ENCODE measurements around the gene NET1.

Gene NET1

DNA sequence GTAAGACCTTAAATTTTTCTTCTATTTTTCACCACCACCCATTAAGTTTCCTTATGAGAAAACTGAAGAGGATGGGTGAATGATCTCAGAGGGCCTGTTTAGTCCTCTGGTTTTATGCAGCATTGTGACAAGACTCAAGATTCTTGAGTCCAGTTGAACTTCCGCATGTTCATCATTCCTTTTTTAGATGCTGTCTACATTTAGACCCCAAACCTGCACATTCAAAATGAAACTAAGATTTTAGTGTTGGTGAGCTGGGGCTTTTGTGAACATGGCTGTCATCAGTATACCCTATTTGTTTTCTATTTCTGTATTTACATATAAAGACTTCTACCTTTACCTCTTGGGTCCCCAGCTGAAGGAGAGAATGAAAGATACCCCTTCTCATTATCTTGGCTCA is 31.1 kb downstream of the NET1 start:
- DNase-seq = no peak

DNA sequence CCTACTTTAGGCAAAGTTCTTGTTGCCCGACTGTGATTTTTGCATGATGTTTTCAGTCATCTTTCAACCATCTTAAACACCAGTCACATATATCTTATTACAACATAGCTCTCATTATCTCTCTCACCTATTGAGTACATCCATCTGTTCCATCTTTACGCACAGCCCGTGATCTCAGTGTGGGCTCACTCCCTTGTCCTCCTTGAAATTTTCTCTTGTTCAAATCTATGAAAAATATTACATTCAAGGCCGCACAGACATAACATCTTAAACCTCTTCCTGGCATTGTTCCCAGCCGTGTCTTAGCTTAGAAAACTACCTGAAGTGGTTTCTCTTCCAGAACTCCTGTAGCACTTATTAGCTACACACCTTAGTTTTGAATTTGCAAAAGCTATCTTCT is 32.6 kb downstream of the NET1 start:
- no peak for DNase-seq

DNA sequence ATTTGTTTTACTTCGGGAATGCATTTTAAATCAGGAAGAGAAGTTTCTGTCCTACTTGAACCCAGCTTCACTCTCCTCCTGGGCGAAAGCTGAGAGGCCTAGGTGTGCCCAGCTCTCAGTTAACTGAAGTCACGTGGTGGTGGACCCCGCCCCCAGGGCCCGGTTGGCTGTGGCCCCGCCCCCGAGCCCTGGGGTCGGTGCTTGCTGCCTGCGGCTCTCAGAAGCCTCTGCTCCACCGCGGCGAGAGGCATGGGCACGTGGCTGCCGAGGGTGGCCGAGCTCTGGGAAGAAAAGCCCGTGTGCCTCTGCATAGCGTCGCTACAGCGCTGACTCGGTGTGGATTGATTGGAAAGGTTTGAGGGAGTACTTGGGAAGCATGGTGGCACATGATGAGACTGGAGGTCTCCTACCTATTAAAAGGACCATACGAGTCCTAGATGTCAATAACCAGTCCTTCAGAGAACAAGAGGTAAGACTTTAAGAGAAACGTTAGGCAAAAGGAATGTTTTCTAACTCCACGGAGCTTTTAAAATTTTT is 34.1 kb downstream of the NET1 start:
- DNase-seq = peak; percentile 80

DNA sequence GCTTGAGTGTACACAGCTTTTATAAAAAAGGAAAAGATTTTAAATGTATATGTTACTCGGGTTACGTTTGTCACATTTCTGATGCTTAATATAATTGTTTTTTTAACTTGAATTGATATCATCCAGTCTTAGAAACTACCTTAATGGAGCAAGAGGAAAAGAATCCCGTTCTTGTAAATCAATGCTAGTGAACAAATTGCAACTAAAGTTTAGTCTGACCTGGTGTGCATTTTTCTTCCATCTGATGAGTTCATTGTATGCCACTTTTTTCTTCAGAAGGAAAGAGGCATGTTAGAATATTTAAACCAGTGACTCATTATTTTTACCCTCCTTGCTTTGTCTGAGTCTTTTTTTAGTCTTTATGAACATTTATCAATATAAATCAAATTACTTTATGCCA is 34.7 kb downstream of the NET1 start:
- DNase-seq = no peak

DNA sequence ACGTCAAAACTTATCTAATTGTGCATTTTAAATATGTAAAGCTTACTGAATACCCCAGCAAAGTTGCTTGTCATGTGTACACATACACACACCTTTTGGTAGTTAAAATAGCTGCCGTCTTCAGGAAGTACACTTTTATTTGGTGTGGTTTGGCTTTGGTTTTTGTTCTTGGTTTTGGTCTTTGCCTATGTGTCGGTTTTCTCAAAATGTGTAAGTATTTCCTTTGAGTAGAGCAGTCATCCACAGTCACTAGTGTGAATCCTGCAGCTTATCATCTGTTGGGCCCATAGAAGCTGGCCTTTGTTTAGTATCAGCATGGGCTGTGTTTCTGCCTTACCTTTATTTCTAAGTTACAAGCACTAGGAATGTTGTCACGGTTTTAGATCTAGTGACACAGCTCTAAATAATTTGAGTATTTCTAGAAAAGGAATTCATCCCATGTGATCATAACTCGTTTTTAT is 35.3 kb downstream of the NET1 start:
- no peak for DNase-seq

DNA sequence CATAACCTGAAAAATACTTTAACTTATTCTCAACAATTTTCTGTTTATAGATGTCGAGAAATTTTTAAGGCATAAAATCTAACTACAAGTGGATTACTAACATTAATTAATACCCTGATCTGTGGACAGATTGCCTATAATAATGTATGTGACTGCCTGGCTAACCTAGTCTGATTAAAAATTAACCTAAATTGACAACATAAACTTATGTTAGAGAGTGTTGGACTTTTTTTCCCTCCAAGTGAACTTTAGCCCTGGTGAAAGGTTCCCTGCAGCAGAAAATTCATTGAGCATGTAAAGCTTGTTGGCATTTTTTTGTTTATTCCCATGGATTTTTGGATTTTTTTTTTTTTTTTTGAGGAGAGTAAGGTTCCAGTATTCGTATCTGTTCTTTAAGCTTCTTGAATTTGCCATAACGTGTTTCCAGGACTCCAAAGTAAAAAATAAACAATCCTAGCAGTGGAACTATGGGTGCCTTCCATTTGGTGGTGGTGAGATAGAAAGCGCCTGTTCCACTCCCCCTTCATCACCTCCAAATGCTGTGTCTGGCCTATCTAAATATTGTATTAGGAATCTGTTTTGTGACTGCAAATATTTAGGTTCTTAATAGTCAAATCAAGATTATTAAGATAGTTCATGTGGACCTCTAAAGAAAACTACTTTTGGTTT is 36.1 kb downstream of the NET1 start:
- DNase-seq = no peak

DNA sequence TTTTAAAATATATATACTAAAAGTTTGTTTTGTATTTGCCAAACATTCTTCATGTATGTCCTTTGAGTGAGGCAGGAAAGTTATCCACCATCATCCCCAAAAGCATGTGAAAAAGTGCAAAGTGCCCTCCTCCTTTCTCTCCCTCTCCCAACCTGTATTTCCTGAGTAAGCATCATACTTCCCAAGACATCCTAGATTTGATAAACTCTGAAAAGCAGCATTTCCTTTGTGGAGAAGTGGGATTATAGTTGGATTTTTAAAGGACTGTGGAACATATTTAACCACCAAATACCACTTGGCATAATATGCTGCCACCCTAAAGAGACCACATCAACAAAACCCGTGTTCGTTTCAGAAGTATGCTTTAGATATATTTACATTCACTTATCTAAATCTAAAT is 36.9 kb downstream of the NET1 start:
- no peak for DNase-seq

DNA sequence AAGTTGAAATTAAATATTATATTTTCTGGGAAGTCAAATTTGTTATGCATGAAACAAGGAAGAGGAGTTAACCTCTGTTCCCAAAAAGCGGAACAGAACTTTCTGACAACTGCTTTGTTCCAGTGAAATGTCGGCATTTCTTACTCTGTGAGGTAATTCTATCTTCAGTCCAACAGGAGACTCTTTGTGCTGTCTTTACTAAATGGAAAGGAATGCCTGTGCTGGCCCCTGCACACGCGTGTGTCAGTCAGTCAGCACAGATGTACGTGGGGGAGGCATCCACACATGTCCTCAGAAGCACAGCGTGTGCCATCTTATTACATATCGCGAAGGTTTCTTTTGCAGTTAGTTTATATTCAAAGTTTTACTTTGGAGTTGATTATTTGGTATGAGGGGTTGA is 37.5 kb downstream of the NET1 start:
- peak; percentile 63 for DNase-seq

DNA sequence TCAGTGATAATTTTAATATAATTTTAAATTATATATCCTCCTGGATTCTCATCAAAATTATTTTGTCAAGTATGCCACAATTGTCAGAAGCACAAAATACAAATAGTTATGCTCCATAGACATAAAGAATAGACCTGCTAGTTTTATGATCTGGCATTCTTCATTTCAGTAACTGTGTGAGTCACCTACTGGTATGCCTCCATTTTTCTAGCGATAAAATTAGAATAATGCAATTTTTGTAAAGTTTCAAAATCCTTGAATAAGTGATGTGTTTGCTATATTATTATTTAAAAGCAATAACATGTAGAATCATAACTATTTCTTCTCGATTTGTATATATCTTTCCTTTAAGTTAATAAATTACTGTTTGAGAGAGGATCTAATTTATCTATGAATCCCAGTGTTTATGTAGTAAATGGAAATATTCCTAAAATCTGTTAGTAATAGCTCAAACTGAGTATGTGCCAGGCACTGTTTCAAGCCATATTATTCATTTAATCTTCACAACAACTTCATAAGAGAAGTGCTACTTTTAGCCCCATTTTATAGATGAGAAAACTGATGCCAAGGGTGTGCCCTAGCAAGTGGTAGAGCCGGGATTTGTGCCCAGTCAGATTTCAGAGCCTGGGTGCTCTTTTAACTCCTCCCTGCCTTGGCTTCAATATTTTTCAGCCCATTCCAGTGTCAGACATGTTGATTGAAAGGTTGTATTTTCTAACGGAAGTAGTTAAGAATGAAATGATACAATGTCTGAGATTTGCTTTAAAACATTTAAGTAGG is 38.4 kb downstream of the NET1 start:
- DNase-seq = no peak

DNA sequence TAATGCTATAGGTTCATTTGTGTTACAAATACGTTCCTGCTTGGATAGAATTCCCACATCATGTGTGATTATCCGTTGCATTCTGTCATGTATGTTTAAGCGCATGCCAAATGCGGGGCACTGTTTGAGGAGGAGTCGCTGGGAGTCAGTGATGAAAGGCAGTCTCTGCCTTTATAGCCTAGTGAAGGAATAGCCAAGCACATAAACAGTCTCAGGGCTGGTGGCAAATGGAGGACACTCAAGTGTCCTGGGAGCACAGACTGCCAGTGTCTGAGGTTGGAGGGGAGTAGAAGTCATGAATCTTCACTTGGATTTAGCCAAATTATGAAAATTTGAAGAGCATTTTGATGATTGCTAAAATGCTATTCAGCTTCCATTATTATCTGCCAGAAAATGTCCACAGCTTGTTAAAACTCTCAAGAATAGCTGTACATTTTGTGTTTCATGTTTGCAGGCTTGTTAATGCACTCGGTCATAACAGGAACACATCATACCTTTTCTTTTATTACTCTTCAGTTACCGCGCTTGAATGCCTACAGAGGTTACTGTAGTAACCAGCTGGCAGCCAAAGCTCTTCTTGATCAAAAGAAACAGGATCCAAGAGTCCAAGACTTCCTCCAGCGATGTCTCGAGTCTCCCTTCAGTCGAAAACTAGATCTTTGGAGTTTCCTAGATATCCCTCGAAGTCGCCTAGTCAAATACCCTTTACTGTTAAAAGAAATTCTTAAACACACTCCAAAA is 41.6 kb downstream of the NET1 start:
- DNase-seq = no peak

DNA sequence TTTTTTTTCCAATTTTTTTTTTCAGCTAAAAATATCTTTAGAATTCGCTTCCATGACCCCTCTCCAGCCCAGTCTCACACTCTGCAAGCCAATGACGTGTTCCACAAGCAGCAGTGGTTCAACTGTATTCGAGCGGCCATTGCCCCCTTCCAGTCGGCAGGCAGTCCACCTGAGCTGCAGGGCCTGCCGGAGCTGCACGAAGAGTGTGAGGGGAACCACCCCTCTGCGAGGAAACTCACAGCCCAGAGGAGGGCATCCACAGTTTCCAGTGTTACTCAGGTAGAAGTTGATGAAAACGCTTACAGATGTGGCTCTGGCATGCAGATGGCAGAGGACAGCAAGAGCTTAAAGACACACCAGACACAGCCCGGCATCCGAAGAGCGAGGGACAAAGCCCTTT is 44.2 kb downstream of the NET1 start:
- DNase-seq = no peak

DNA sequence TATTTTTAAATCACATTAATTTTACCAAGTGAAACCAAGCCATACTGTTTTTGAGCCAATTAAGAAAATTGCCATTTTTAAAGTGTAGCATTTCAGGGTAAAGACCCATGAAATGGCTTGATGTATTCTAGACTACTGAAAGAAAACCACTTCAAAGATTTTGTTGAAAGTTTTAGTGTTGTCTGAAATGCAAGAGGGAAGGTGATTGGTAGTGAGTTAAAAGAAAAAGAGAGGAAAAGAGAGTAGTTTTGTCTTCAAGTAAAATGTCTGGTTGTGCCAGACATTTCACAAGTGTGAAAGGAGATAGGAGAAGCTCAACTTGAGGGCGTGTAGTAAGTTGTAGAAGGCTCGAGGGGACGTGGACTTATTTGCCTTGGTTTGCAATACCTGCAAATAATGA is 45.4 kb downstream of the NET1 start:
- DNase-seq = no peak

DNA sequence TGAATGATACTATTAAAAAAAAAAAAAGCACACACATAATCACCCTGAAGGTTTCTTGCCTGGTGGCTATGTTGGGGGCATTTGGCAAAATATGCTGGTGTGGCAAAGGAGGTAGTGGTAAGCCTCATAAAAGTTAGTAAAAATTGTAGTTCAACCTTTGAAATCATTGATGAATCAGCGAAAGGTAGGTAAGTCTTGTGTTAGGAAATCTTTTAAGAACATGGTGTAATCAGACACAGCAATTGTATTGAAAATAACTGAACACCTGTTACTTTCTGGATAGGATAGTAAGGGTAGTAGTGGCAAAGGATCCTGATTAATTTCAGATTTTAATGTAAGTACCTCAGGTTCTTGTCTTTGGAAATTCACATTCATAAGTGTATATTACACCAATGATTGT is 46.1 kb downstream of the NET1 start:
- DNase-seq = no peak

DNA sequence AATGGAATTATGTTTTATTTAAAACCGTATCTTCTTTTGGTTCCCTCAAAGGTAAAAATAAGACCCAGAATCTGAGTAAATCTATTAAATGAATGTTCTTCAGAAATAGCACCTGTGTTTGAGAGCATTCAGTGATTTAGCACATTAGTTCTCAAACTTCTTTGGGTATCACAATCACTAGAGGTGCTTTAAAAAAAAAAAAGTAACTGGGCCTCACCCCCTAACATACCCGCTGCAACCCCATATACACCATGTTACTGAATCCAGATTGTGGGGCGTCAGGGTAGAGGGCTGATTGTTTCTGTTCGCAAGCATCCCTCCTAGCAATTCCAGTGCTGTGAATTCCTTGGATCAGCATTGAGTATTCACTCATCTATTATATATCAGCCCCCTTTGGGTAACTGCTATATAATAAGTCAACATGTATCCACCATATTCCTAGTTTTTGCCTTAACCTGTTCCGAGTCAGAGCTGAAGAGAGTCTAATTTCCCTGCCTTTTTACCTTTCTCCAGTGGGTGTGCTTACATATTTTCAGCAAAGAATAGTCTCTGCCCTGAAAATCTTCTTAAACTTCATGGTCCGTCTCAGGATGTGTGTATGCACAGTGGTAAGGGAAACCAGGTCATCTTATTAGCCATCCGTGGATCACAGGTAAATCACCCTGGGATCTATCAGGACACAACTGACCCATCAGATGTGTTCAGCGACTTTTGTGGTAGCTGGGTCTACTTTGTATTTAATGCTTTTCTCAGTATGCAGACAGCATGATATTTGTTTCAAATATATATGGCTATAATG is 46.8 kb downstream of the NET1 start:
- DNase-seq = no peak

DNA sequence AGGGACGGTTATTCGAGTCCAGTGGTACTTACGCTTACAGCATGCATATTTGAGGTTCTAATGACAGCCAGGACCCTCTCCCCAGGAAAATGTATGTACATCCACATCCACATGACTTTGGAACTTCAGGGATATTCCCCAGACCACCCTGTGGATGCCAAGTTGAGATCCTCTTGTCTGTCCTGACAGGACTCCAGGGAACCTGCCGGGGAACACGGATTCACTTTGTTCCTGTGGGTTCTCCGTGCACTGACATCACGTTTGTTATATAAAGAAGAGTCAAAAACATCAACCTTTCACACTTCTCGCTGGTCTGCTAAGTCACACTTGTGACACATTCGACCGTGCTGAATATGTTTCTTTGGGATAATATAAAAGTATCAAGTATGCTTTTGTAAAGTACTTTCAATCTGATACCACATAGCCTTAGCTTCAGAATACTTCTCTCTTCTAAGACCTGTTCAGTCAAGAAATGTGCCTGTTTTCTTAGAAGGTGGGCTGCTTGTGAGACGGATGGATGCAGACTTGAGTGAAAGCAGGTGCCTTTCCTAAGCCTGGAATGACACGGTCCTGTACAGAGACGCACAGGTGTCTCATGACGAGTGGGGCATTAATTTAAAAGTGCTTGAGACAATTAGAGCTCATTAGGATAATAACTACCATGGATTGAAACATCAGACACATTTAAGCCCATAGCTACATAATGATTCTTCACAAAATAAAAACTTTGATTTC is 48.3 kb downstream of the NET1 start:
- DNase-seq = no peak

DNA sequence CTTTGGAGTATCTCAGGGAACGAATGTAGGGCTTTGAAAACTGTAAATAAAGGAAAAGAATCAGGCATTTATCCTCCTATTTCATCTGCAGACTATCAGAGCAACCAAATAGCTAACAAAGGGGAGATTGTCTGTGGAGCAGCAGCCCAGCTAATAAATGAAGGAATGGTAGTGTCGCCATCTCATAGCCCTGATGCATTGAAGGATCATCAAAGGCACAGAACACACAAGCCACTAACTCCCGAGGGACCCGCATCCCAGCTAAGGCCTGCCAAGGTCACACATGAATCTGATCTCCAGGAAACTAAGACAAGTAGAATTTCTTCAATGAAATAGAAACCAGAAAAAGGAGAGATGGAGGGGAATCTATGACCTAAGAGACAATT is 48.8 kb downstream of the NET1 start:
- DNase-seq = no peak

DNA sequence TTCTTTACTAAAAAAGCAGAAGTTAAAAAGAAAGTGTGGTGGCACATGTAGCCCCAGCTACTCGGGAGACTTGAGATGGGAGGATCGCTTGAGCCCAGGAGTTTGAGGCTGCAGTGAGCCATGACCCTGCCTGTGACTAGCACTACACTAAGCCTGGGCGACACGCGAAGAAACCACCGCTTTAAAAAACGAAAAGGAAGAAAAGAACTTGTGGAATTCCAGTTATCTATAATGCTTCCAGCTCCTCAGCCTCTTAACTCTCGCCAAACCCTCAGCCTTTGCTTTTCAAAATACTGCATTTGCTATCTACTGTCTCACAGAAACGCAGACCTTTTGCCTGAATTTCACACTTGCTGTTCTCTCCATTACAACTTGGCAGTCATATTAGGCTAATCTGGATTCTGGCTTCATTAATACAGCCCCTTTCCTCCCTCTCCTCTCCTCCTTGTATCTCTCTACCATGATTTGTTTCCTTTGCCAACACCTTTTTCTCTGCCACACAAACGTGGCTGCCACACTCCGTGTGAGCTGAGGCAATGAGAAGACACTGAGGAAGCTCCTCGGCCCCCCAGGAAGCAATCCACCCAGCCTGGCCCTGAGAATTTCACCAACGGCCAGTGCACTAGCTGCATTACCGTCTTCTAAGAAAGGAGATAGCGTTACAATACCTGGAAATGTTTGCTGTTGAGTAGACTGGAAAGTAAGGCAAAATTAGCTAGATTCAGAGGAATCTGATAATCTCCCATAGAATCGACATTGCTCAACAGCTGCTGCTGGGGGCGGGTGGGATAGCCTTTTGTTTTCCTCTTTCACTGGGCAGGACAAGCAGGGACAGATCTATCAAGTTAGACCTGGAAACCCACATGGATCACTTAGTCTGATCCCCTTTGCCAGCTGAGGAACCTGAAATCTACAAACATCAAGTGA is 49.8 kb downstream of the NET1 start:
- DNase-seq = no peak

DNA sequence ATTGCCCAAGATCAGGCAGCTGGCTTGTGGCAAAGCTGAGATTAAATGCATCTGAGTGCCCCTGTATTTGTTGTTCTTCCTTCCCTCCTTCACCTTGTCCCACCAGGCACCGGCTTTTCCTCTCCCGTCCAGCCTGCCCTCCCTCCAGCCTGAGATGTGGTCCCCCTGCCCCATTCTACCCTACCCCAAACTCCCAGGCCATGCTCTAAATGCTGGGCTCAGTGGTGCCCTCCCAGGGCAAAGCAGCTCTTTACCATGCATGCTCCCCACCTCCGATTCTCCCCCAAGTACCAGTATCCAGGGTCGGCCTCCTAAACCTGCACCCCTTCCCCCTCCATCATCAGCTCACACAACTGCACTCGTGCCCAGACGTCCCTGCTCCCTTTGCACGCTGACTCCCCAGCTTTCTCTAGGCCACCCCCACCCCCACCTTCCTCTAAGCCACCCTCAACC is 50.5 kb downstream of the NET1 start:
- no peak for DNase-seq

DNA sequence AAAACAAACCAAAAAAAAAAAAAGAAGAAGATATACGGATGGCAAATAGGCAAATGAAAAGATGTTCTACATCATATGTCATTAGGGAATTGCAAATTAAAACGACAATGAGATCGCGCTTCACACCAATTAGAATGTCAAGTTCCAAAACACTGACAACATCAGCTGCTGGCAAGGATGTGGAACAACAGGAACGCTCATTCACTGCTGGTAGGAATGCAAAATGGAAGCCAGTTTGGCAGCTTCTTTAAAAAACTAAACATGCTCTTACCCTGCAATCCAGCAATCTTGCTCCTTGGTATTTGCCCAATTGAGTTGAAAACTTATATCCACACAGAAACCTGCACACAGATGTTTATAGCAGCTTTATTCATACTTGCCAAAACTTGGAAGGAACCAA is 52.2 kb downstream of the NET1 start:
- no peak for DNase-seq

DNA sequence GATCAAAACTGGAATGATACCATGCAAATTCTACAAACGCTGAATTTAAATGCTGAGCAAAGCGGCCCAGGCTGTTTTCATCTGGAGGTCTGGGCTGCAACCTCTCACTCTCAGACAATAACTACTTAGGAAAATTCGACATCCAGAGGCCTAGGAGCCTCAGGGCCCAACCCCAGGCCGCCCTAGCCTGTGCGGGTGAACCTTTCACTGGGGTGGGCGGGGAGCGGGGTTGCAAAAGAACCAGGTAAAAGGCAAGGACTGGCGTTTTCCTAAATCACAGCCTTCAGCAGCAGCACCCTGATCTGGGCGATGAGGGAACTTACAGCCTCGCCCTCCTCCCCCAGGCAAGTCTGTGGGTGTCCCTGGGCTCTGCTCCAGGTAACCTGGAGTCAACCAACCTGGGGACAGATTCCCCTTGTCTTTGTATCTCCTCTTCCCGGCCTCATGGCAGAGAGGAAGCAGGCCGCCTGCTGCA is 53.7 kb downstream of the NET1 start:
- no peak for DNase-seq
